Transverse colon (tissue), 3 donors: ENCODE data around the gene EIF2S1.

ENCODE experiments used
- CTCF ChIP-seq, 5 experiments: fragments of 200-600 bp in 3 of 5; fragments of 450-650 bp in 2 of 5; sonication (generic) in 3 of 5; IDR thresholded peaks; 1 replicate in 2 of 5; 2 replicates in 3 of 5; pipeline ENCODE4 v1.5.1; 2016 to 2017; ENCODE audit warnings: antibody characterized with exemption in 5 of 5, inconsistent platforms in 3 of 5, mild to moderate bottlenecking in 2 of 5, moderate library complexity in 1 of 5
- EP300 ChIP-seq: sonication (generic); formaldehyde crosslinking; IDR thresholded peaks from one replicate; pipeline ENCODE4 v1.6.1; 2017; ENCODE audit warnings: antibody characterized with exemption, low read depth
- POLR2A ChIP-seq: fragments of 450-650 bp; IDR thresholded peaks from one replicate; pipeline ENCODE4 v1.6.1; 2016; ENCODE audit warnings: antibody characterized with exemption, mild to moderate bottlenecking, moderate library complexity

GRCh38 chr14:67387195-67387594 is 27.1 kb downstream of the EIF2S1 start:
- TF ChIP-seq CTCF (IDR thresholded peaks at IDR 0.05) (no peak), POLR2A (no peak), EP300 (no peak)
